ENCODE results near the gene DCLK2. TPM values are rescaled to one million over a fixed set of nuclear protein-coding genes. Genes with fewer than 3 reads are reported as not detected.

Gene DCLK2
- total RNA-seq, 3 donors from 2014 or later, result 3.4 to 5.2 (median 4.0) TPM

- TF ChIP-seq POLR2AphosphoS5 (IDR thresholded peaks at IDR 0.05) (no peak), CTCF (IDR thresholded peaks at IDR 0.05) (no peak), POLR2A (IDR thresholded peaks at IDR 0.05) (no peak)
- no peaks in the 10 kb centered on the region for H3K4me1 ChIP-seq
- H3K36me3 ChIP-seq, result no peaks in the 10 kb centered on the region
- H3K27ac ChIP-seq, result no peak overlapping the region
- no peak for DNase-seq (ENCODE audit: low spot score in 2 of 2)
- H3K4me3 ChIP-seq, result no peak overlapping the region
- intact Hi-C loops (cut with DNase I; ENCODE audit: low total_unique reads), result no loop called here
- H3K27me3 ChIP-seq, result no peaks in the 10 kb centered on the region
- H3K9me3 ChIP-seq, result no peaks in the 10 kb centered on the region
These were observed 153.8 kb downstream of the DCLK2 start for GRCh38 chr4:150232029-150232428.

- Histone ChIP-seq H3K4me3 (no peak overlapping the region), H3K4me1 (no peaks in the 10 kb centered on the region), H3K9me3 (no peaks in the 10 kb centered on the region), H3K27me3 (no peaks in the 10 kb centered on the region), H3K27ac (no peak overlapping the region), H3K36me3 (no peaks in the 10 kb centered on the region)
- TF ChIP-seq POLR2A (IDR thresholded peaks at IDR 0.05) (no peak), CTCF (IDR thresholded peaks at IDR 0.05) (no peak), POLR2AphosphoS5 (IDR thresholded peaks at IDR 0.05) (no peak)
- DNase-seq (ENCODE audit: low spot score in 2 of 2), result no peak
- intact Hi-C loops (cut with DNase I; ENCODE audit: low total_unique reads), result no loop called here
These were observed 156.0 kb downstream of the DCLK2 start for GRCh38 chr4:150234246-150234645.

- H3K36me3 ChIP-seq, result no peaks in the 10 kb centered on the region
- no peaks in the 10 kb centered on the region for H3K27me3 ChIP-seq
- H3K4me3 ChIP-seq, result no peak overlapping the region
- intact Hi-C loops (cut with DNase I; ENCODE audit: low total_unique reads), result no loop called here
- TF ChIP-seq POLR2A (IDR thresholded peaks at IDR 0.05), result no peak
- TF ChIP-seq POLR2AphosphoS5 (IDR thresholded peaks at IDR 0.05), result no peak
- no peak for TF ChIP-seq CTCF (IDR thresholded peaks at IDR 0.05)
- DNase-seq (ENCODE audit: low spot score in 2 of 2), result no peak
- H3K27ac ChIP-seq, result no peak overlapping the region
- no peaks in the 10 kb centered on the region for H3K4me1 ChIP-seq
- H3K9me3 ChIP-seq, result no peaks in the 10 kb centered on the region
These were observed 157.1 kb downstream of the DCLK2 start for GRCh38 chr4:150235317-150235716.

- no peak overlapping the region for H3K27ac ChIP-seq
- no peaks in the 10 kb centered on the region for H3K27me3 ChIP-seq
- H3K36me3 ChIP-seq, result no peaks in the 10 kb centered on the region
- TF ChIP-seq POLR2AphosphoS5 (IDR thresholded peaks at IDR 0.05) (no peak), POLR2A (IDR thresholded peaks at IDR 0.05) (no peak), CTCF (IDR thresholded peaks at IDR 0.05) (no peak)
- H3K4me3 ChIP-seq, result no peak overlapping the region
- no peaks in the 10 kb centered on the region for H3K9me3 ChIP-seq
- DNase-seq (ENCODE audit: low spot score in 2 of 2), result no peak
- no peaks in the 10 kb centered on the region for H3K4me1 ChIP-seq
- intact Hi-C loops (cut with DNase I; ENCODE audit: low total_unique reads), result no loop called here
These were observed 157.6 kb downstream of the DCLK2 start for GRCh38 chr4:150235808-150236271.

GRCh38 chr4:150236626-150237025 is 158.4 kb downstream of the DCLK2 start:
- H3K4me1 ChIP-seq, result no peaks in the 10 kb centered on the region
- intact Hi-C loops (cut with DNase I; ENCODE audit: low total_unique reads), result no loop called here
- DNase-seq (ENCODE audit: low spot score in 2 of 2), result no peak
- H3K9me3 ChIP-seq, result no peaks in the 10 kb centered on the region
- no peak overlapping the region for H3K4me3 ChIP-seq
- TF ChIP-seq POLR2AphosphoS5 (IDR thresholded peaks at IDR 0.05) (no peak), CTCF (IDR thresholded peaks at IDR 0.05) (no peak), POLR2A (IDR thresholded peaks at IDR 0.05) (no peak)
- H3K36me3 ChIP-seq, result no peaks in the 10 kb centered on the region
- H3K27ac ChIP-seq, result no peak overlapping the region
- H3K27me3 ChIP-seq, result no peaks in the 10 kb centered on the region
